Small intestine (tissue), 7 donors: ENCODE data around the gene NAIF1. TPM values are rescaled to one million over a fixed set of nuclear protein-coding genes. Genes with fewer than 3 reads are reported as not detected.
"Not testable (repeated sequence)": the region's sequence is repeated elsewhere in the genome, so short reads cannot be mapped to it uniquely, and the experiment has no call there.

Experiments
- DNase-seq, 2 donors: peaks; one replicate each; pipeline versions ENCODE4 v3.0.0 to v3.0.0-alpha.2; 2013
- FAIRE-seq: peaks from 2 replicates; lab custom pipeline; 2012; peaks lifted over from hg19 to GRCh38; lab: Jason Lieb, UNC
- H3K27ac ChIP-seq, 3 donors: one replicate each; pipeline ENCODE4 v1.5.1; 2013; ENCODE audit warnings: low read length in 2 of 3, mild to moderate bottlenecking in 2 of 3, control low read depth in 1 of 3, inconsistent platforms in 1 of 3, low read depth in 1 of 3, moderate library complexity in 1 of 3
- H3K27me3 ChIP-seq, 3 donors: one replicate each; pipeline ENCODE4 v1.6.1; 2013; ENCODE audit warnings: low read length in 3 of 3, inconsistent platforms in 1 of 3; ENCODE audit not compliant: control insufficient read depth in 3 of 3, insufficient read depth in 3 of 3
- H3K36me3 ChIP-seq, 3 donors: one replicate each; pipeline ENCODE4 v1.6.1; 2013; ENCODE audit warnings: low read length in 3 of 3, inconsistent platforms in 1 of 3, low read depth in 1 of 3, mild to moderate bottlenecking in 1 of 3, moderate library complexity in 1 of 3; ENCODE audit not compliant: control insufficient read depth in 3 of 3, insufficient read depth in 2 of 3
- H3K4me1 ChIP-seq, 3 donors: one replicate each; pipeline ENCODE4 v1.6.1; 2013; ENCODE audit warnings: low read length in 2 of 3, inconsistent platforms in 1 of 3, low read depth in 1 of 3, mild to moderate bottlenecking in 1 of 3, moderate library complexity in 1 of 3; ENCODE audit not compliant: control insufficient read depth in 3 of 3, insufficient read depth in 2 of 3
- H3K4me3 ChIP-seq, 3 donors: one replicate each; pipeline ENCODE4 v1.5.1; 2013; ENCODE audit warnings: low read length in 3 of 3, control low read depth in 1 of 3, inconsistent platforms in 1 of 3, low read depth in 1 of 3, mild to moderate bottlenecking in 1 of 3, moderate library complexity in 1 of 3
- H3K9me3 ChIP-seq, 2 donors: one replicate each; pipeline ENCODE4 v1.6.1; 2013; ENCODE audit warnings: low read depth in 1 of 2, low read length in 1 of 2; ENCODE audit not compliant: control insufficient read depth in 2 of 2, insufficient read depth in 1 of 2
- WGBS, 3 donors: extraction: QIAGEN DNeasy Blood & Tissue Kit; methylation state at CpG; one replicate each; pipeline ENCODE4 v1.1.7; 2013; 5-methylcytosine and 5-hydroxymethylcytosine counted together
- polyA plus RNA-seq, 4 donors: library from polyadenylated mRNA; stranded (reverse) in 3 of 4; unstranded in 1 of 4; fragments of 200-250 nt in 3 of 4; fragments of 120-200 nt in 1 of 4; gene quantifications; one replicate each; pipeline versions ENCODE4 v1.2.1 to v1.2.3, GENCODE V29; 2013
- donor health status: healthy with polysubstance abuse.
- donor health status: control.
- donor health status: control.
- donor health status: Bipolar disorder and iron deficiency.
- donor health status: healthy.

The NAIF1 gene
- polyA plus RNA-seq, 4 donors = 8.1 to 10.0 (median 9.0) TPM

- no peak for FAIRE-seq
- Histone ChIP-seq H3K4me3 (peak overlapping the region in 2 of 3 donors; percentile 1 to 11), H3K4me1 (peaks cover 7 to 45% (median 26%) of the 10 kb centered on the region in 3 donors), H3K27me3 (no peaks in the 10 kb centered on the region), H3K9me3 (no peaks in the 10 kb centered on the region), H3K36me3 (no peaks in the 10 kb centered on the region), H3K27ac (peak overlapping the region; percentile 81 to 95 (median 83))
- WGBS, 3 donors = 5 to 10% (median 7%) methylated on average over 5 of the region's 5 CpGs
- peak; percentile 37 to 73 for DNase-seq
Measured at GRCh38 chr9:128072144-128073021, 5.3 kb upstream of the NAIF1 start.

- peaks cover 7 to 45% (median 31%) of the 10 kb centered on the region in 3 donors for H3K4me1 ChIP-seq
- WGBS, 3 donors = 73 to 83% (median 80%) methylated on average over 12 of the region's 12 CpGs
- not testable (repeated sequence) for FAIRE-seq
Measured at GRCh38 chr9:128071475-128071874, 4.4 kb upstream of the NAIF1 start.

GRCh38 chr9:128070874-128071273 lies 3.8 kb upstream of the NAIF1 start:
- DNase-seq (no peak), FAIRE-seq (no peak)
- peaks cover 12 to 51% (median 36%) of the 10 kb centered on the region in 3 donors for H3K4me1 ChIP-seq
- peak overlapping the region in 2 of 3 donors; percentile 28 to 72 for H3K27ac ChIP-seq
- 67 to 79% (median 76%) methylated on average over 7 of the region's 7 CpGs for WGBS, 3 donors
- no peak overlapping the region for H3K4me3 ChIP-seq
- H3K9me3 ChIP-seq = no peaks in the 10 kb centered on the region
- no peaks in the 10 kb centered on the region for H3K27me3 ChIP-seq
- H3K36me3 ChIP-seq = no peaks in the 10 kb centered on the region

More at GRCh38 chr9:128071475-128071874, 4.4 kb upstream of the NAIF1 start:
- H3K36me3 ChIP-seq, H3K9me3 ChIP-seq, H3K4me3 ChIP-seq, H3K27me3 ChIP-seq: not testable (repeated sequence)
- peak in 1 of 2 donors; percentile 59 for DNase-seq
- H3K27ac ChIP-seq = peak overlapping the region; percentile 81 to 95 (median 83)

GRCh38 chr9:128068386-128069205 lies 1.5 kb upstream of the NAIF1 start:
- Histone ChIP-seq H3K27me3 (no peaks in the 10 kb centered on the region), H3K4me1 (peaks cover 12 to 49% (median 43%) of the 10 kb centered on the region in 3 donors), H3K36me3 (peaks cover 0 to 3% (median 0%) of the 10 kb centered on the region in 3 donors), H3K9me3 (no peaks in the 10 kb centered on the region), H3K27ac (peak overlapping the region; percentile 75 to 96 (median 85)), H3K4me3 (peak overlapping the region; percentile 79 to 96 (median 83))
- 0 to 1% (median 1%) methylated on average over 43 to 50 of the region's 50 CpGs for WGBS, 3 donors
- FAIRE-seq (no peak), DNase-seq (no peak)

GRCh38 chr9:128067645-128068385 lies 695 bp upstream of the NAIF1 start, which contains the start of gene SLC25A25:
Gene SLC25A25 (plus strand): TSS chr9:128068232. CDS start chr9:128068320, 88 bp downstream.
- Histone ChIP-seq H3K4me1 (peaks cover 11 to 41% (median 39%) of the 10 kb centered on the region in 3 donors), H3K9me3 (no peaks in the 10 kb centered on the region), H3K4me3 (peak within 1 kb of the TSS; percentile 79 to 96 (median 83)), H3K27ac (peak within 1 kb of the TSS; percentile 88 to 96 (median 95)), H3K36me3 (peaks cover 0 to 10% (median 0%) of the 10 kb centered on the region in 3 donors), H3K27me3 (no peaks in the 10 kb centered on the region)
- FAIRE-seq (no peak), DNase-seq (peak; percentile 99 to 100)
- WGBS, 3 donors = 0 to 1% (median 0%) methylated on average over 47 to 67 of the region's 67 CpGs

- no peak for FAIRE-seq
Measured at GRCh38 chr9:128065907-128066712, 1.0 kb downstream of the NAIF1 start.

More at GRCh38 chr9:128065907-128066712, 1.0 kb downstream of the NAIF1 start:
- Histone ChIP-seq H3K27ac (peak overlapping the region in 2 of 3 donors; percentile 27 to 40), H3K4me3 (peak overlapping the region in 2 of 3 donors; percentile 37 to 46), H3K36me3 (peaks cover 0 to 25% (median 0%) of the 10 kb centered on the region in 3 donors), H3K27me3 (no peaks in the 10 kb centered on the region), H3K9me3 (no peaks in the 10 kb centered on the region), H3K4me1 (peaks cover 7 to 29% (median 26%) of the 10 kb centered on the region in 3 donors)
- DNase-seq = no peak
- WGBS, 3 donors = 90 to 93% (median 91%) methylated on average over 18 of the region's 18 CpGs
